H9 (cell line): ENCODE measurements around the gene DNER. TPM values are rescaled to one million over a fixed set of nuclear protein-coding genes. Genes with fewer than 3 reads are reported as not detected.

Experiments
- DNase-seq: peaks from one replicate; pipeline ENCODE4 v3.0.0-alpha.2; 2017
- H2AFZ ChIP-seq: one replicate; pipeline ENCODE4 v1.6.1; 2013; ENCODE audit warnings: mild to moderate bottlenecking, low read length, control low read depth, moderate library complexity
- H2AK5ac ChIP-seq: 2 replicates; pipeline ENCODE4 v1.6.1; 2013; ENCODE audit warnings: low read length, control low read depth, mixed read lengths; ENCODE audit not compliant: insufficient read length
- H2BK120ac ChIP-seq: one replicate; pipeline ENCODE4 v1.6.1; 2013; ENCODE audit warnings: low read depth, mild to moderate bottlenecking, low read length, control low read depth, inconsistent platforms; ENCODE audit not compliant: poor library complexity, severe bottlenecking
- H2BK12ac ChIP-seq: 2 replicates; pipeline ENCODE4 v1.6.1; 2013; ENCODE audit warnings: low read length, control low read depth, mixed read lengths, low read depth; ENCODE audit not compliant: insufficient read length
- H2BK15ac ChIP-seq: 2 replicates; pipeline ENCODE4 v1.6.1; 2013; ENCODE audit warnings: low read depth, low read length, control low read depth
- H2BK20ac ChIP-seq: one replicate; pipeline ENCODE4 v1.6.1; 2013; ENCODE audit warnings: low read depth, mild to moderate bottlenecking, low read length, control low read depth, inconsistent platforms; ENCODE audit not compliant: poor library complexity, severe bottlenecking
- H2BK5ac ChIP-seq: 2 replicates; pipeline ENCODE4 v1.6.1; 2013; ENCODE audit warnings: low read length, control low read depth, mixed read lengths; ENCODE audit not compliant: insufficient read length
- H3K14ac ChIP-seq: 2 replicates; pipeline ENCODE4 v1.6.1; 2013; ENCODE audit warnings: low read length, control low read depth; ENCODE audit not compliant: insufficient read depth
- H3K18ac ChIP-seq: 2 replicates; pipeline ENCODE4 v1.6.1; 2013; ENCODE audit warnings: low read depth, mild to moderate bottlenecking, mixed read lengths, low read length, control low read depth; ENCODE audit not compliant: insufficient read length
- H3K23ac ChIP-seq: 2 replicates; pipeline ENCODE4 v1.6.1; 2013; ENCODE audit warnings: low read length, control low read depth, mixed read lengths, low read depth; ENCODE audit not compliant: insufficient read length
- H3K23me2 ChIP-seq: 2 replicates; pipeline ENCODE4 v1.6.1; 2013; ENCODE audit warnings: low read depth, mild to moderate bottlenecking, mixed read lengths, low read length, control low read depth; ENCODE audit not compliant: insufficient read length, poor library complexity, severe bottlenecking
- H3K27ac ChIP-seq: 2 replicates; pipeline ENCODE4 v1.5.1; 2013; ENCODE audit warnings: low read length, control low read depth, mixed read lengths, low read depth; ENCODE audit not compliant: insufficient read length
- H3K27me3 ChIP-seq: 2 replicates; pipeline ENCODE4 v1.6.1; 2013; ENCODE audit warnings: low read length, control low read depth, inconsistent platforms; ENCODE audit not compliant: insufficient read depth
- H3K4ac ChIP-seq: 2 replicates; pipeline ENCODE4 v1.6.1; 2013; ENCODE audit warnings: low read depth, mild to moderate bottlenecking, control low read depth, inconsistent platforms, low read length, moderate library complexity
- H3K4me1 ChIP-seq: 2 replicates; pipeline ENCODE4 v1.6.1; 2013; ENCODE audit warnings: low read length, control low read depth, inconsistent platforms; ENCODE audit not compliant: insufficient read depth
- H3K4me2 ChIP-seq: 2 replicates; pipeline ENCODE4 v1.6.1; 2013; ENCODE audit warnings: low read length, control low read depth, mixed read lengths; ENCODE audit not compliant: insufficient read length, insufficient read depth
- H3K56ac ChIP-seq: 2 replicates; pipeline ENCODE4 v1.6.1; 2013; ENCODE audit warnings: low read depth, mild to moderate bottlenecking, mixed read lengths, low read length, control low read depth; ENCODE audit not compliant: insufficient read length
- H3K79me1 ChIP-seq: 2 replicates; pipeline ENCODE4 v1.6.1; 2013; ENCODE audit warnings: low read depth, mild to moderate bottlenecking, moderate library complexity, low read length, control low read depth, inconsistent platforms; ENCODE audit not compliant: insufficient read depth, poor library complexity, severe bottlenecking
- H3K79me2 ChIP-seq: 2 replicates; pipeline ENCODE4 v1.6.1; 2013; ENCODE audit warnings: low read length, control low read depth, inconsistent platforms; ENCODE audit not compliant: insufficient read depth
- H3K9ac ChIP-seq: 2 replicates; pipeline ENCODE4 v1.6.1; 2013; ENCODE audit warnings: low read length, control low read depth, mixed read lengths; ENCODE audit not compliant: insufficient read length; ENCODE audit errors: extremely low read depth
- H3K9me3 ChIP-seq: one replicate; pipeline ENCODE4 v1.6.1; 2013; ENCODE audit warnings: low read depth, low read length, inconsistent platforms; ENCODE audit not compliant: control insufficient read depth
- H3T11ph ChIP-seq: one replicate; pipeline ENCODE4 v1.6.1; 2013; ENCODE audit warnings: mild to moderate bottlenecking, low read length, control low read depth, inconsistent platforms
- H4K20me1 ChIP-seq: one replicate; pipeline ENCODE4 v1.6.1; 2013; ENCODE audit not compliant: control insufficient read depth, insufficient read length, insufficient read depth
- H4K5ac ChIP-seq: 2 replicates; pipeline ENCODE4 v1.6.1; 2013; ENCODE audit warnings: low read depth, mild to moderate bottlenecking, mixed read lengths, low read length, control low read depth; ENCODE audit not compliant: insufficient read length
- H4K8ac ChIP-seq: replicated peaks from 2 replicates; pipeline ENCODE4 v1.6.1; 2013; ENCODE audit warnings: low read length, control low read depth, mixed read lengths, low read depth; ENCODE audit not compliant: insufficient read length
- H4K91ac ChIP-seq: 2 replicates; pipeline ENCODE4 v1.6.1; 2013; ENCODE audit warnings: low read depth, mild to moderate bottlenecking, moderate library complexity, mixed read lengths, low read length, control low read depth; ENCODE audit not compliant: insufficient read length
- H3K27ac Mint-ChIP-seq, 3 experiments: 2 replicates in 2 of 3; 3 replicates in 1 of 3; pipeline ENCODE4 v1.8.0; 2020 to 2021; ENCODE audit warnings: mixed read lengths in 3 of 3, mild to moderate bottlenecking in 1 of 3, moderate library complexity in 1 of 3
- H3K27me3 Mint-ChIP-seq: 2 replicates; pipeline ENCODE4 v1.8.0; 2021; ENCODE audit warnings: low read depth, mild to moderate bottlenecking, moderate library complexity, mixed read lengths
- H3K36me3 Mint-ChIP-seq, 3 experiments: 2 replicates in 2 of 3; 3 replicates in 1 of 3; pipeline ENCODE4 v1.8.0; 2020 to 2021; ENCODE audit warnings: low read depth in 3 of 3, mixed read lengths in 3 of 3; ENCODE audit not compliant: insufficient read depth in 1 of 3
- H3K4me1 Mint-ChIP-seq, 2 experiments: 2 replicates each; pipeline ENCODE4 v1.8.0; 2020; ENCODE audit warnings: mixed read lengths in 2 of 2
- H3K4me3 Mint-ChIP-seq, 2 experiments: 2 replicates in 1 of 2; 3 replicates in 1 of 2; pipeline ENCODE4 v1.8.0; 2020 to 2021; ENCODE audit warnings: mild to moderate bottlenecking in 2 of 2, mixed read lengths in 2 of 2, moderate library complexity in 1 of 2
- H3K9me3 Mint-ChIP-seq, 2 experiments: 2 replicates in 1 of 2; 3 replicates in 1 of 2; pipeline ENCODE4 v1.8.0; 2020; ENCODE audit warnings: mild to moderate bottlenecking in 2 of 2, mixed read lengths in 2 of 2, moderate library complexity in 1 of 2
- CTCF ChIP-seq: fragments of 200-600 bp; sonication (generic); conservative IDR thresholded peaks from 3 replicates; pipeline ENCODE4 v1.8.0; 2021; ENCODE audit warnings: antibody characterized with exemption, mild to moderate bottlenecking
- total RNA-seq: library from RNA; stranded (reverse); gene quantifications from 2 replicates; pipeline ENCODE4 v1.2.1, GENCODE V29; 2021

The DNER gene
- total RNA-seq, 1 experiment from 2014 or later = 1.0 TPM

DNA sequence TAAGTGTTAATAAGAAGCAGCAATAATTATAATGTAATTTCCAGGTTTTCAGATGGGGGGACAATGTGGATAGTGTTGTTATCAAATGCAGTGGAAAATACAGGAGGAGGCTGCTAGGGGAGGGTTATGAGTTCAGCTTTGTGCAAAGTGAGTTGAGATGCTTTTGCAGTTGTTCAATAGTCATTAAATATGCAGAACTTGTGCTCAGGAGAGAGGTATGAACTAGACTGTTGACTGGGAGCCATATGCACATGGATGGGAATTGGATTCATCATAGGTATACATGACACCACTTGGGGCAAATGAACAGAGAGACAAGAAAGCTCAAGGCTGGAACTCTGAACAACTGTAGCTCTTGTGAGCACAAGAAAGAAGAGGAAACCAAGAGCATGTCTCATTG, 261.1 kb downstream of the DNER start:
- no peak overlapping the region for H3K56ac ChIP-seq
- no peak overlapping the region for H3T11ph ChIP-seq
- Mint-ChIP-seq H3K4me1 (no peaks in the 10 kb centered on the region), H3K9me3 (peaks cover 0 to 2% of the 10 kb centered on the region in 2 experiments; a peak in 1 of 5 replicates), H3K36me3 (no peaks in the 10 kb centered on the region), H3K27me3 (no peaks in the 10 kb centered on the region), H3K4me3 (no peak overlapping the region), H3K27ac (no peak overlapping the region)
- H3K23ac ChIP-seq = no peak overlapping the region
- no peaks in the 10 kb centered on the region for H3K4me1 ChIP-seq
- no peak overlapping the region for H3K14ac ChIP-seq
- H3K23me2 ChIP-seq = no peaks in the 10 kb centered on the region
- no peak overlapping the region for H3K4ac ChIP-seq
- H3K9ac ChIP-seq = no peak overlapping the region
- no peak overlapping the region for H2AK5ac ChIP-seq
- no peak overlapping the region for H2AFZ ChIP-seq
- no peaks in the 10 kb centered on the region for H3K27me3 ChIP-seq
- H4K20me1 ChIP-seq = no peaks in the 10 kb centered on the region
- H3K79me1 ChIP-seq = no peaks in the 10 kb centered on the region
- H4K8ac ChIP-seq = no peak overlapping the region
- no peak overlapping the region for H2BK15ac ChIP-seq
- H4K5ac ChIP-seq = no peak overlapping the region
- no peak overlapping the region for H2BK5ac ChIP-seq
- no peak for DNase-seq
- H3K9me3 ChIP-seq = no peaks in the 10 kb centered on the region
- no peaks in the 10 kb centered on the region for H3K79me2 ChIP-seq
- no peak overlapping the region for H3K4me2 ChIP-seq
- H2BK120ac ChIP-seq = no peak overlapping the region
- no peak for TF ChIP-seq CTCF
- no peak overlapping the region for H3K18ac ChIP-seq
- H2BK20ac ChIP-seq = no peak overlapping the region
- no peak overlapping the region for H3K27ac ChIP-seq
- H4K91ac ChIP-seq = no peak overlapping the region
- H2BK12ac ChIP-seq = no peak overlapping the region
